IPS DF 6.9 (cell line): ENCODE data around the gene NF2.

Source experiments
- DNase-seq: peaks from one replicate; pipeline ENCODE4 v3.0.0-alpha.2; 2013; ENCODE audit warnings: low read depth, low spot score
- H3K27ac ChIP-seq: one replicate; pipeline ENCODE4 v1.5.1; 2013; ENCODE audit warnings: low read length, control low read depth
- H3K27me3 ChIP-seq: 2 replicates; pipeline ENCODE4 v1.6.1; 2013; ENCODE audit warnings: mild to moderate bottlenecking, low read length; ENCODE audit not compliant: control insufficient read depth, insufficient read depth
- H3K36me3 ChIP-seq: 2 replicates; pipeline ENCODE4 v1.6.1; 2013; ENCODE audit warnings: low read length; ENCODE audit not compliant: control insufficient read depth, insufficient read depth
- H3K4me1 ChIP-seq: 2 replicates; pipeline ENCODE4 v1.6.1; 2013; ENCODE audit warnings: low read length; ENCODE audit not compliant: control insufficient read depth, insufficient read depth
- H3K4me3 ChIP-seq: 2 replicates; pipeline ENCODE4 v1.5.1; 2013; ENCODE audit warnings: mild to moderate bottlenecking, low read length
- H3K9me3 ChIP-seq: 2 replicates; pipeline ENCODE4 v1.6.1; 2013; ENCODE audit warnings: low read length, inconsistent platforms; ENCODE audit not compliant: control insufficient read depth, insufficient read depth
- WGBS: extraction: QIAGEN DNeasy Blood & Tissue Kit; methylation state at CpG from one replicate; pipeline ENCODE4 v1.1.7; 2013; ENCODE audit warnings: mixed read lengths, missing lambda C conversion rate; ENCODE audit not compliant: insufficient read length, insufficient coverage; 5-methylcytosine and 5-hydroxymethylcytosine counted together

NF2 gene

GRCh38 chr22:29719899-29720645 is 116.6 kb downstream of the NF2 start, which contains the start of gene CABP7:
CABP7 (plus strand) TSS chr22:29720003; CDS start chr22:29720425, 422 bp downstream.
- H3K27ac ChIP-seq = no peak within 1 kb of the TSS
- H3K4me3 ChIP-seq = peak within 1 kb of the TSS; percentile 33; the same call in 1 of the 2 replicates
- H3K9me3 ChIP-seq = no peaks in the 10 kb centered on the region
- H3K4me1 ChIP-seq = no peaks in the 10 kb centered on the region; the same call in 1 of the 2 replicates
- no CpG with 5 or more reads among the region's 115 CpGs for WGBS
- H3K27me3 ChIP-seq = peaks cover 28% of the 10 kb centered on the region
- DNase-seq = no peak
- H3K36me3 ChIP-seq = no peaks in the 10 kb centered on the region

- no CpG with 5 or more reads among the region's 53 CpGs for WGBS
- Histone ChIP-seq H3K27me3 (peaks cover 28% of the 10 kb centered on the region), H3K9me3 (no peaks in the 10 kb centered on the region), H3K4me3 (peak overlapping the region; percentile 33; the same call in 1 of the 2 replicates), H3K4me1 (no peaks in the 10 kb centered on the region; the same call in 1 of the 2 replicates), H3K27ac (no peak overlapping the region), H3K36me3 (no peaks in the 10 kb centered on the region)
- no peak for DNase-seq
Observed at GRCh38 chr22:29720811-29721323, 117.4 kb downstream of the NF2 start.

- Histone ChIP-seq H3K9me3 (no peaks in the 10 kb centered on the region), H3K4me3 (no peak overlapping the region), H3K36me3 (no peaks in the 10 kb centered on the region), H3K4me1 (peaks cover 3% of the 10 kb centered on the region), H3K27ac (no peak overlapping the region), H3K27me3 (peaks cover 28% of the 10 kb centered on the region)
- DNase-seq = no peak
- no CpG with 5 or more reads among the region's 7 CpGs for WGBS
Observed at GRCh38 chr22:29722151-29722550, 118.7 kb downstream of the NF2 start.

GRCh38 chr22:29722587-29722986 is 119.2 kb downstream of the NF2 start:
- no peaks in the 10 kb centered on the region for H3K36me3 ChIP-seq
- H3K4me1 ChIP-seq = peaks cover 3% of the 10 kb centered on the region
- peaks cover 28% of the 10 kb centered on the region for H3K27me3 ChIP-seq
- DNase-seq = no peak
- H3K27ac ChIP-seq = no peak overlapping the region
- no peaks in the 10 kb centered on the region for H3K9me3 ChIP-seq
- H3K4me3 ChIP-seq = no peak overlapping the region
- WGBS = no CpG with 5 or more reads among the region's 16 CpGs

GRCh38 chr22:29723766-29724165 is 120.3 kb downstream of the NF2 start:
- H3K27me3 ChIP-seq = peaks cover 24% of the 10 kb centered on the region

GRCh38 chr22:29724843-29725242 is 121.4 kb downstream of the NF2 start:
- WGBS = no CpG with 5 or more reads among the region's 8 CpGs
- Histone ChIP-seq H3K4me1 (peaks cover 3% of the 10 kb centered on the region), H3K27me3 (peaks cover 15% of the 10 kb centered on the region; the same call in 1 of the 2 replicates), H3K27ac (no peak overlapping the region), H3K36me3 (no peaks in the 10 kb centered on the region), H3K4me3 (no peak overlapping the region), H3K9me3 (no peaks in the 10 kb centered on the region)
- DNase-seq = no peak

More at GRCh38 chr22:29723766-29724165, 120.3 kb downstream of the NF2 start:
- Histone ChIP-seq H3K4me1 (peaks cover 3% of the 10 kb centered on the region), H3K36me3 (no peaks in the 10 kb centered on the region), H3K4me3 (no peak overlapping the region), H3K27ac (no peak overlapping the region), H3K9me3 (no peaks in the 10 kb centered on the region)
- no peak for DNase-seq
- WGBS = no CpG with 5 or more reads among the region's 10 CpGs

- no peak overlapping the region for H3K4me3 ChIP-seq
- peaks cover 3% of the 10 kb centered on the region for H3K4me1 ChIP-seq
- H3K27ac ChIP-seq = no peak overlapping the region
- no peaks in the 10 kb centered on the region for H3K9me3 ChIP-seq
- DNase-seq = no peak
- peaks cover 10% of the 10 kb centered on the region; the same call in 1 of the 2 replicates for H3K27me3 ChIP-seq
- H3K36me3 ChIP-seq = no peaks in the 10 kb centered on the region
- whole genome bisulfite sequencing = no CpG with 5 or more reads among the region's 7 CpGs
Observed at GRCh38 chr22:29726106-29726505, 122.7 kb downstream of the NF2 start.

GRCh38 chr22:29726512-29727130 is 123.2 kb downstream of the NF2 start:
- WGBS = no CpG with 5 or more reads among the region's 15 CpGs
- Histone ChIP-seq H3K9me3 (no peaks in the 10 kb centered on the region), H3K4me3 (no peak overlapping the region), H3K36me3 (no peaks in the 10 kb centered on the region), H3K27ac (no peak overlapping the region), H3K27me3 (peaks cover 5% of the 10 kb centered on the region; the same call in 1 of the 2 replicates), H3K4me1 (peaks cover 3% of the 10 kb centered on the region)
- DNase-seq = no peak

- H3K36me3 ChIP-seq = no peaks in the 10 kb centered on the region
- H3K27me3 ChIP-seq = peaks cover 2% of the 10 kb centered on the region; the same call in 1 of the 2 replicates
- no peak for DNase-seq
- WGBS = no CpG with 5 or more reads among the region's 17 CpGs
- no peak overlapping the region for H3K27ac ChIP-seq
- H3K9me3 ChIP-seq = no peaks in the 10 kb centered on the region
- peaks cover 3% of the 10 kb centered on the region for H3K4me1 ChIP-seq
- H3K4me3 ChIP-seq = no peak overlapping the region
Observed at GRCh38 chr22:29727131-29727523, 123.7 kb downstream of the NF2 start.

- no peak for DNase-seq
- WGBS = no CpG with 5 or more reads among the region's 20 CpGs
- Histone ChIP-seq H3K9me3 (no peaks in the 10 kb centered on the region), H3K4me3 (no peak overlapping the region), H3K27ac (no peak overlapping the region), H3K36me3 (no peaks in the 10 kb centered on the region), H3K27me3 (no peaks in the 10 kb centered on the region), H3K4me1 (peaks cover 3% of the 10 kb centered on the region)
Observed at GRCh38 chr22:29729161-29729560, 125.7 kb downstream of the NF2 start.
